Brain microvascular endothelial cell (primary cell): ENCODE results near the gene BDH1.

ENCODE experiments used
- DNase-seq: peaks from one replicate; pipeline ENCODE4 v3.0.0-alpha.2; 2020
- H3K27ac ChIP-seq: fragments of 250-450 bp; sonication (Bioruptor Pico); 2 replicates; pipeline ENCODE4 v1.5.1; 2020; ENCODE audit warnings: mild to moderate bottlenecking, moderate library complexity
- H3K27me3 ChIP-seq: fragments of 250-450 bp; sonication (Bioruptor Pico); replicated peaks from 2 replicates; pipeline ENCODE4 v1.5.1; 2020; ENCODE audit warnings: mild to moderate bottlenecking
- H3K36me3 ChIP-seq: fragments of 250-450 bp; sonication (Bioruptor Pico); replicated peaks from 2 replicates; pipeline ENCODE4 v1.5.1; 2020; ENCODE audit warnings: mild to moderate bottlenecking
- H3K4me3 ChIP-seq: 2 replicates; pipeline ENCODE4 v1.5.1; 2011; ENCODE audit warnings: low read depth, mild to moderate bottlenecking, control low read depth, low read length, moderate library complexity
- in situ Hi-C: cut with HindIII; loops from 2 replicates; pipeline ENCODE4 v1.10.0; 2017; ENCODE audit warnings: low sequenced_read_pairs, low pct_ligation_motif_present
- TF ChIP-seq, protein P1 (sequence below): IDR thresholded peaks from 2 replicates; pipeline ENCODE4 v1.5.1; 2011; ENCODE audit warnings: low read depth, mild to moderate bottlenecking, moderate library complexity, low read length, control low read depth, inconsistent platforms; ENCODE audit errors: missing control alignments

BDH1 gene

GRCh38 chr3:197552198-197552597 is 3.6 kb downstream of the BDH1 start:
- no peak for DNase-seq
- Histone ChIP-seq H3K27me3 (peaks cover 9% of the 10 kb centered on the region), H3K4me3 (no peak overlapping the region), H3K27ac (no peak overlapping the region), H3K36me3 (no peaks in the 10 kb centered on the region)
- in situ Hi-C loops: no loop called here
- TF ChIP-seq, protein P1, sequence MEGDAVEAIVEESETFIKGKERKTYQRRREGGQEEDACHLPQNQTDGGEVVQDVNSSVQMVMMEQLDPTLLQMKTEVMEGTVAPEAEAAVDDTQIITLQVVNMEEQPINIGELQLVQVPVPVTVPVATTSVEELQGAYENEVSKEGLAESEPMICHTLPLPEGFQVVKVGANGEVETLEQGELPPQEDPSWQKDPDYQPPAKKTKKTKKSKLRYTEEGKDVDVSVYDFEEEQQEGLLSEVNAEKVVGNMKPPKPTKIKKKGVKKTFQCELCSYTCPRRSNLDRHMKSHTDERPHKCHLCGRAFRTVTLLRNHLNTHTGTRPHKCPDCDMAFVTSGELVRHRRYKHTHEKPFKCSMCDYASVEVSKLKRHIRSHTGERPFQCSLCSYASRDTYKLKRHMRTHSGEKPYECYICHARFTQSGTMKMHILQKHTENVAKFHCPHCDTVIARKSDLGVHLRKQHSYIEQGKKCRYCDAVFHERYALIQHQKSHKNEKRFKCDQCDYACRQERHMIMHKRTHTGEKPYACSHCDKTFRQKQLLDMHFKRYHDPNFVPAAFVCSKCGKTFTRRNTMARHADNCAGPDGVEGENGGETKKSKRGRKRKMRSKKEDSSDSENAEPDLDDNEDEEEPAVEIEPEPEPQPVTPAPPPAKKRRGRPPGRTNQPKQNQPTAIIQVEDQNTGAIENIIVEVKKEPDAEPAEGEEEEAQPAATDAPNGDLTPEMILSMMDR: no peak

- DNase-seq: no peak
- H3K4me3 ChIP-seq: no peak overlapping the region
- no peaks in the 10 kb centered on the region for H3K36me3 ChIP-seq
- in situ Hi-C loops: no loop called here
- no peaks in the 10 kb centered on the region for H3K27me3 ChIP-seq
- TF ChIP-seq, protein P1: no peak
- H3K27ac ChIP-seq: no peak overlapping the region
Measured at GRCh38 chr3:197550489-197550888, 5.3 kb downstream of the BDH1 start.

GRCh38 chr3:197549261-197549885 is 6.4 kb downstream of the BDH1 start:
- H3K4me3 ChIP-seq: no peak overlapping the region
- TF ChIP-seq, protein P1: no peak
- no peak for DNase-seq
- in situ Hi-C loops: no loop called here
- no peak overlapping the region for H3K27ac ChIP-seq
- no peaks in the 10 kb centered on the region for H3K27me3 ChIP-seq
- H3K36me3 ChIP-seq: no peaks in the 10 kb centered on the region

DNA sequence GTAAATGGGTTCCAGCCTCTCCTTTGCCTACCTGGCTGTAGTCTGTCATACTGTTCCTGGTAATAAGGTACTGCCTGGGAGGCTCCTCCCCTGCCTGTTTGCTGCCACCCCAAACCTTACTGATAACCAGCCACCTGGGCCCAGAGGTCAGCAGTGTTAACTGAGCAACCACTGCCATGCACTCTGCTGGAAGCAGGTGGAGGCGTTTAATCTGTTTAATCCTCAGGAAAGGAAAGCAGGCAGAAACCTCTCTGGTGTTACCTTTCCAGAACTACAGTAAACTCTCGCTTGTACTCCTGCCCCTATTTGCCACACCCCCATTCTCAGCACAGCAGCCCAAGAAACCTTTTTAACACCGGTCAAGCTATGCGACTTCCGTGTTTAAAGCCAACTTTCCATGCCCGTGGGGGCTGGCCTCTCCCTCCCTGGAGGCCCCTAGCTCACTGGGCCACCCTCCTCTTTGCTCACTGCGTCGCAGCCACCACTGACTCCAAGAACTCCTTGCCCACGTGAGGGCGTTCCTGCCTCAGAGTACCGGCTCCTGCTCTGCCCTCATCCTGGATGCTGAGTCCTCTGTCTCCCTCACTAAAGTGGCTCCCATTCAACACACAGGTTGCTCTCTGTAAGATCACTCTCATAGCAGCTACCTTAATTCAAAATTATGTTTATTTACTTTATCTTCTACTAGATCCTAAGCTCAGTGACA is 8.3 kb downstream of the BDH1 start:
- no peak overlapping the region for H3K4me3 ChIP-seq
- no peaks in the 10 kb centered on the region for H3K27me3 ChIP-seq
- H3K36me3 ChIP-seq: no peaks in the 10 kb centered on the region
- TF ChIP-seq, protein P1: no peak
- in situ Hi-C loops: no loop called here
- no peak for DNase-seq
- H3K27ac ChIP-seq: no peak overlapping the region

DNA sequence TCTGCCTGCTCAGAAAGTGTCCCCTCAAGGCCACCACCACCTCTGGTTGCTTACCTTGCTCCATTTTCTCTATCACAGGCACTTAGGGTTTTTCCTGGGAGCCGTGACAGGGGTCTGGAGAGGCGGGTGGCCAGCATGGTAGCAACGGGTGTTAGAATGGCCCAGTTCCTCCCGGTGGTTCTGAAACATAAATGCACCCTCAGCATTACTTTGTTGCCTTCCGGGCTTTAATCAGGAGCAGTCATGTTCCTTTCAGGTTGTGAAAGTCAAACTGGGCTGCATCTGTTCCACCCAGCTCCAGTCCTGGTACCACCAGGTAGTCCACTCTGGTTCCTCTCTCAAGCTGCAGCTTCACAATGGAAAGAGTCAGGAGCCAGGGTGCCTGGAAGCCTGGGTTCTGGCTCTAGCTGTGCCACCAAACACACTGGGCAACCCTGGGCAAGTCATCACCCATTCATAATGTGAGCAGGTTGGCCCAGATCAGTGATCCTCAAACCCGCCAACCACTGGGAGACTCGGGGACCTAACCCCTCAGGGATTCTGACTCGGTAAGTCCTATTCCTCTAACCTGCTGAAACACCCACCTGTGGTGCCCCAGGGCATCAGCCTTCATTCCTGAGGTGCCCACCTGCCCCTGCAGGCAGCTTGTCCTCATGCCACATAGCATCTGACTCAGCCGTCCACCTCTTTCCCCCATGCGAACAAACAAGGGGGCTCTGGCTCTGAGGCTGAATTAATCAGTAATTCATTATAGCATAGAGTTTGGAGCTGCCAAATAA is 9.3 kb downstream of the BDH1 start:
- H3K4me3 ChIP-seq: no peak overlapping the region
- H3K36me3 ChIP-seq: no peaks in the 10 kb centered on the region
- H3K27me3 ChIP-seq: no peaks in the 10 kb centered on the region
- no peak overlapping the region for H3K27ac ChIP-seq
- in situ Hi-C loops: no loop called here
- TF ChIP-seq, protein P1: no peak
- DNase-seq: no peak
